Endothelial cell of umbilical vein (primary cell): ENCODE data around the gene RFK. TPM values are rescaled to one million over a fixed set of nuclear protein-coding genes. Genes with fewer than 3 reads are reported as not detected.

Experiments
- BruUV-seq: library from RNA; stranded (reverse); fragments of 400-500 nt; replicated peaks from 2 replicates; lab custom pipeline; 2021; lab: Mats Ljungman, UMichigan
- CTCF ChIA-PET: fragments of 300-600, 350-600 bp; sonication (Branson Sonifier 250); formaldehyde crosslinking; loops from one replicate; lab custom pipeline; 2021; ENCODE audit warnings: antibody characterized with exemption, inconsistent platforms; lab: Charles Lee
- POLR2A ChIA-PET: fragments of 300-600, 350-600 bp; sonication (Branson Sonifier 250); formaldehyde crosslinking; loops from one replicate; lab custom pipeline; 2021; ENCODE audit warnings: antibody characterized with exemption, inconsistent platforms; lab: Charles Lee
- DNase-seq: peaks from one replicate; pipeline ENCODE4 v3.0.0-alpha.2; 2011; ENCODE audit warnings: low read depth, low spot score
- FAIRE-seq: peaks from 2 replicates; lab custom pipeline; 2011; peaks lifted over from hg19 to GRCh38; lab: Jason Lieb, UNC
- H2AFZ ChIP-seq: 2 replicates; pipeline ENCODE4 v1.6.0; 2012; ENCODE audit warnings: low read depth, low read length, control low read depth, inconsistent platforms
- H3K27ac ChIP-seq: 2 replicates; pipeline ENCODE4 v1.5.1; 2011; ENCODE audit warnings: low read depth, mild to moderate bottlenecking, control low read depth, low read length, moderate library complexity; ENCODE audit not compliant: insufficient read depth
- H3K27me3 ChIP-seq, 2 experiments: 2 replicates each; pipeline versions ENCODE4 v1.6.0 to v1.6.1; 2011; ENCODE audit warnings: low read length in 2 of 2, mixed read lengths in 1 of 2; ENCODE audit not compliant: control insufficient read depth in 2 of 2, insufficient read depth in 2 of 2
- H3K36me3 ChIP-seq, 2 experiments: 2 replicates in 1 of 2; 3 replicates in 1 of 2; pipeline ENCODE4 v1.5.1; 2011; ENCODE audit warnings: low read length in 2 of 2, mild to moderate bottlenecking in 1 of 2, moderate library complexity in 1 of 2; ENCODE audit not compliant: control insufficient read depth in 2 of 2, insufficient read depth in 2 of 2; ENCODE audit errors: extremely low read depth in 1 of 2
- H3K4me1 ChIP-seq: 3 replicates; pipeline ENCODE4 v1.5.1; 2011; ENCODE audit warnings: mild to moderate bottlenecking, low read length; ENCODE audit not compliant: control insufficient read depth, insufficient read depth; ENCODE audit errors: extremely low read depth
- H3K4me2 ChIP-seq: 2 replicates; pipeline ENCODE4 v1.6.1; 2011; ENCODE audit warnings: low read length, control low read depth, mixed read lengths; ENCODE audit not compliant: insufficient read depth
- H3K4me3 ChIP-seq, 3 experiments: fragments of 200-600 bp in 1 of 3; sonication (generic), shearing (Covaris generic) in 1 of 3; replicated peaks in 1 of 3; 2 replicates each; pipeline ENCODE4 v1.5.1; 2011 to 2016; ENCODE audit warnings: control low read depth in 3 of 3, low read length in 3 of 3, mild to moderate bottlenecking in 2 of 3, inconsistent platforms in 1 of 3, low read depth in 1 of 3, moderate library complexity in 1 of 3; ENCODE audit not compliant: insufficient read depth in 1 of 3
- H3K79me2 ChIP-seq: 2 replicates; pipeline ENCODE4 v1.6.0; 2012; ENCODE audit warnings: low read length, inconsistent platforms; ENCODE audit not compliant: control insufficient read depth, insufficient read depth
- H3K9ac ChIP-seq: replicated peaks from 2 replicates; pipeline ENCODE3; 2011; ENCODE audit warnings: low read length, control low read depth; ENCODE audit not compliant: insufficient read depth; ENCODE audit errors: extremely low read depth
- H3K9me1 ChIP-seq: replicated peaks from 3 replicates; pipeline ENCODE4 v1.6.0; 2011; ENCODE audit warnings: mild to moderate bottlenecking, low read length; ENCODE audit not compliant: control insufficient read depth, insufficient read depth; ENCODE audit errors: extremely low read depth
- H3K9me3 ChIP-seq: replicated peaks from 2 replicates; pipeline ENCODE4 v1.5.1; 2012; ENCODE audit warnings: low read length, inconsistent platforms; ENCODE audit not compliant: control insufficient read depth, insufficient read depth
- H4K20me1 ChIP-seq: replicated peaks from 2 replicates; pipeline ENCODE3; 2011; ENCODE audit warnings: mild to moderate bottlenecking, low read length; ENCODE audit not compliant: control insufficient read depth, insufficient read depth; ENCODE audit errors: extremely low read depth
- CTCF ChIP-seq, 2 donors: IDR thresholded peaks; 1 replicate in 1 of 2; 2 replicates in 1 of 2; pipeline ENCODE4 v1.5.1; 2011; ENCODE audit warnings: low read length in 2 of 2, mild to moderate bottlenecking in 2 of 2, moderate library complexity in 2 of 2, control low read depth in 1 of 2, inconsistent platforms in 1 of 2, low read depth in 1 of 2; ENCODE audit not compliant: insufficient read depth in 1 of 2; ENCODE audit errors: extremely low read depth in 1 of 2
- EZH2 ChIP-seq: IDR thresholded peaks from 2 replicates; pipeline ENCODE4 v1.6.1; 2012; ENCODE audit warnings: borderline replicate concordance, low read depth, mild to moderate bottlenecking, moderate library complexity, low read length, inconsistent platforms; ENCODE audit not compliant: severe bottlenecking
- FOS ChIP-seq: IDR thresholded peaks from 2 replicates; pipeline ENCODE4 v1.6.1; 2011; ENCODE audit warnings: mild to moderate bottlenecking, low read length, moderate library complexity, borderline replicate concordance; ENCODE audit not compliant: insufficient read depth
- GATA2 ChIP-seq: IDR thresholded peaks from 2 replicates; pipeline ENCODE4 v1.7.0; 2011; ENCODE audit warnings: low read depth, mild to moderate bottlenecking, moderate library complexity, mixed read lengths, low read length; ENCODE audit not compliant: insufficient read length, insufficient read depth
- JUN ChIP-seq: IDR thresholded peaks from 2 replicates; pipeline ENCODE4 v1.6.1; 2011; ENCODE audit warnings: borderline replicate concordance, low read depth; ENCODE audit not compliant: insufficient read length, insufficient read depth
- MAX ChIP-seq: IDR thresholded peaks from 2 replicates; pipeline ENCODE4 v1.6.1; 2011; ENCODE audit not compliant: insufficient read depth, insufficient read length
- MYC ChIP-seq: IDR thresholded peaks from one replicate; pipeline ENCODE4 v1.6.1; 2011; ENCODE audit warnings: mild to moderate bottlenecking, low read depth, low read length
- POLR2A ChIP-seq: IDR thresholded peaks from 2 replicates; pipeline ENCODE4 v1.6.1; 2012; ENCODE audit warnings: low read depth, mild to moderate bottlenecking, control low read depth, low read length
- POLR2AphosphoS5 ChIP-seq: IDR thresholded peaks from 2 replicates; pipeline ENCODE4 v1.6.1; 2012; ENCODE audit warnings: low read depth, mild to moderate bottlenecking, control low read depth, low read length, moderate library complexity; ENCODE audit not compliant: insufficient read depth
- dilution Hi-C: fragments of 300-500 bp; cut with MboI; formaldehyde crosslinking; loops from one replicate; pipeline ENCODE4 v1.15.0; 2019; ENCODE audit warnings: low sequenced_read_pairs; ENCODE audit not compliant: extremely low pct_ligation_motif_present
- intact Hi-C: fragments of 100-400 bp; cut with micrococcal nuclease; formaldehyde crosslinking; loops from one replicate; pipeline ENCODE4 v1.10.0; 2022
- polyA plus RNA-seq, 4 experiments: library from polyadenylated mRNA; depleted of rRNA in 3 of 4; stranded (reverse) in 3 of 4; unstranded in 1 of 4; fragments of >200 nt; gene quantifications; 2 replicates each; pipeline versions ENCODE4 v1.2.1 to v1.2.3, GENCODE V29; 2011 to 2012; ENCODE audit warnings: missing spikeins in 1 of 4
- total RNA-seq: library from RNA; stranded (reverse); gene quantifications from 2 replicates; pipeline ENCODE4 v1.2.3, GENCODE V29; 2021

Gene RFK
- total and polyA plus RNA-seq, 2 donors (not counting 3 experiments of a cell fraction or from before 2014, with no cell fraction given) = 18.1 to 32.9 TPM

GRCh38 chr9:76405868-76406267, 11.6 kb upstream of the RFK start:
- H2AFZ ChIP-seq = no peak overlapping the region
- H3K9me1 ChIP-seq = no peaks in the 10 kb centered on the region
- FAIRE-seq = no peak
- H3K4me2 ChIP-seq = no peak overlapping the region
- H3K4me3 ChIP-seq = no peak overlapping the region
- ChIA-PET POLR2A (no interaction called here), CTCF (interaction anchor here (1.1 to 1.6 kb wide), 2 partner anchors 14 to 427 kb away, joined by 3 to 5 read pairs; no protein-coding TSS in a partner anchor)
- no peaks in the 10 kb centered on the region for H4K20me1 ChIP-seq
- H3K27me3 ChIP-seq = no peaks in the 10 kb centered on the region
- no peak overlapping the region for H3K9ac ChIP-seq
- no peaks in the 10 kb centered on the region for H3K79me2 ChIP-seq
- TF ChIP-seq EZH2 = no peak
- TF ChIP-seq FOS = no peak
- no peak for TF ChIP-seq POLR2AphosphoS5
- TF ChIP-seq GATA2 = no peak
- no peak for TF ChIP-seq POLR2A
- TF ChIP-seq MYC = no peak
- TF ChIP-seq MAX = no peak
- no peak for TF ChIP-seq JUN
- TF ChIP-seq CTCF (IDR thresholded peaks at IDR 0.05; ENCODE audit: extremely low read depth in 1 of 2, insufficient read depth in 1 of 2, low read depth in 1 of 2, low read length in 2 of 2) = no peak
- dilution Hi-C loops = no loop called here
- H3K36me3 ChIP-seq = no peaks in the 10 kb centered on the region
- no peak overlapping the region for H3K27ac ChIP-seq
- no peak for DNase-seq
- no peaks in the 10 kb centered on the region for H3K9me3 ChIP-seq
- intact Hi-C loops = no loop called here
- H3K4me1 ChIP-seq = peaks cover 5% of the 10 kb centered on the region
- no TSS peak for BruUV-seq
